Activated B cell treated with CpG ODN at 0.5 μM for 24 hours (primary cell): ENCODE results near the gene COL9A1. TPM values are rescaled to one million over a fixed set of nuclear protein-coding genes. Genes with fewer than 3 reads are reported as not detected.

ENCODE experiments used
- ATAC-seq: fragments of 200-7000 bp; cut with Tn5 transposase; one replicate; pipeline ENCODE4 v1.10.0; 2021; ENCODE audit warnings: low read depth, mild to moderate bottlenecking, moderate library complexity
- CTCF ChIA-PET: fragments of 350-600 bp; sonication (Branson Sonifier 250); formaldehyde crosslinking; loops from one replicate; lab custom pipeline; 2021; ENCODE audit warnings: antibody characterized with exemption; lab: Charles Lee
- POLR2A ChIA-PET: fragments of 350-600 bp; sonication (Branson Sonifier 250); formaldehyde crosslinking; loops from one replicate; lab custom pipeline; 2021; ENCODE audit warnings: antibody characterized with exemption; lab: Charles Lee
- DNase-seq: peaks from one replicate; pipeline ENCODE4 v3.0.0; 2022
- H3K27ac Mint-ChIP-seq: one replicate; pipeline ENCODE4 v1.8.0; 2020; ENCODE audit warnings: mixed read lengths
- H3K27me3 Mint-ChIP-seq: one replicate; pipeline ENCODE4 v1.8.0; 2021; ENCODE audit warnings: mixed read lengths
- H3K36me3 Mint-ChIP-seq: one replicate; pipeline ENCODE4 v1.8.0; 2021; ENCODE audit warnings: low read depth, mixed read lengths
- H3K4me1 Mint-ChIP-seq: one replicate; pipeline ENCODE4 v1.8.0; 2021; ENCODE audit warnings: mixed read lengths
- H3K4me3 Mint-ChIP-seq: one replicate; pipeline ENCODE4 v1.8.0; 2020; ENCODE audit warnings: mild to moderate bottlenecking, mixed read lengths
- H3K9me3 Mint-ChIP-seq: one replicate; pipeline ENCODE4 v1.8.0; 2020; ENCODE audit warnings: mixed read lengths
- CTCF ChIP-seq: fragments of 200-600 bp; IDR thresholded peaks from one replicate; pipeline ENCODE4 v1.8.0; 2022; ENCODE audit warnings: antibody characterized with exemption, mild to moderate bottlenecking
- intact Hi-C: fragments of 100-400 bp; cut with micrococcal nuclease; formaldehyde crosslinking; loops from one replicate; pipeline ENCODE4 v1.15.1; 2024
- total RNA-seq: library from RNA; stranded (reverse); gene quantifications from 2 replicates; pipeline ENCODE4 v1.2.3, GENCODE V29; 2022

COL9A1 gene
- total RNA-seq, 1 donor from 2014 or later, result not detected

- Mint-ChIP-seq H3K4me1 (peaks cover 6% of the 10 kb centered on the region), H3K27ac (no peak overlapping the region), H3K36me3 (no peaks in the 10 kb centered on the region), H3K9me3 (no peaks in the 10 kb centered on the region), H3K4me3 (no peak overlapping the region), H3K27me3 (peaks cover 7% of the 10 kb centered on the region)
- ChIA-PET POLR2A (no interaction called here), CTCF (interaction anchor here (1.8 to 2.1 kb wide), 2 partner anchors 148 to 662 kb away, joined by 12 to 42 read pairs; no protein-coding TSS in a partner anchor)
- TF ChIP-seq CTCF, result no peak
- ATAC-seq (no peak), DNase-seq (no peak)
- intact Hi-C loops, result loop anchor here (5.0 kb wide), 1 partner anchor 90 kb away; no protein-coding TSS in a partner anchor
Observed at GRCh38 chr6:70222439-70222749, 80.5 kb downstream of the COL9A1 start.

- intact Hi-C loops, result loop anchor here (1.0 to 5.0 kb wide), 5 partner anchors 90 to 791 kb away; no protein-coding TSS in a partner anchor
- ATAC-seq (no peak), DNase-seq (no peak)
- Mint-ChIP-seq H3K4me3 (no peak overlapping the region), H3K9me3 (no peaks in the 10 kb centered on the region), H3K4me1 (peaks cover 6% of the 10 kb centered on the region), H3K27ac (no peak overlapping the region), H3K36me3 (no peaks in the 10 kb centered on the region), H3K27me3 (peaks cover 4% of the 10 kb centered on the region)
- TF ChIP-seq CTCF, result no peak
- POLR2A ChIA-PET, result no interaction called here
- CTCF ChIA-PET, result interaction anchor here (0.6 to 2.7 kb wide), 13 partner anchors 9 to 792 kb away, joined by 3 to 42 read pairs (median 5); no protein-coding TSS in a partner anchor
Observed at GRCh38 chr6:70221715-70222438, 81.0 kb downstream of the COL9A1 start.

GRCh38 chr6:70221025-70221714 lies 81.7 kb downstream of the COL9A1 start:
- POLR2A ChIA-PET, result no interaction called here
- intact Hi-C loops, result loop anchor here (1.0 to 5.0 kb wide), 5 partner anchors 91 to 792 kb away; no protein-coding TSS in a partner anchor
- no peak for DNase-seq
- ATAC-seq, result peak; percentile 68
- no peak overlapping the region for H3K4me3 Mint-ChIP-seq
- H3K4me1 Mint-ChIP-seq, result peaks cover 6% of the 10 kb centered on the region
- H3K9me3 Mint-ChIP-seq, result no peaks in the 10 kb centered on the region
- no peak overlapping the region for H3K27ac Mint-ChIP-seq
- CTCF ChIA-PET, result interaction anchor here (0.6 to 2.7 kb wide), 17 partner anchors 9 to 792 kb away, joined by 3 to 42 read pairs (median 4); no protein-coding TSS in a partner anchor
- H3K36me3 Mint-ChIP-seq, result no peaks in the 10 kb centered on the region
- TF ChIP-seq CTCF, result no peak
- H3K27me3 Mint-ChIP-seq, result peaks cover 3% of the 10 kb centered on the region

- Mint-ChIP-seq H3K27me3 (peaks cover 3% of the 10 kb centered on the region), H3K27ac (no peak overlapping the region), H3K4me1 (peaks cover 6% of the 10 kb centered on the region), H3K4me3 (no peak overlapping the region), H3K36me3 (no peaks in the 10 kb centered on the region), H3K9me3 (no peaks in the 10 kb centered on the region)
- intact Hi-C loops, result loop anchor here (5.0 kb wide), 1 partner anchor 92 kb away; no protein-coding TSS in a partner anchor
- TF ChIP-seq CTCF, result no peak
- POLR2A ChIA-PET, result no interaction called here
- CTCF ChIA-PET, result interaction anchor here (0.8 to 2.7 kb wide), 4 partner anchors 11 to 736 kb away, joined by 3 to 13 read pairs (median 8); no protein-coding TSS in a partner anchor
- ATAC-seq (no peak), DNase-seq (no peak)
Observed at GRCh38 chr6:70219943-70220613, 82.8 kb downstream of the COL9A1 start.
